Left kidney (tissue), 2 donors: ENCODE measurements around the gene BCL6B. TPM values are rescaled to one million over a fixed set of nuclear protein-coding genes. Genes with fewer than 3 reads are reported as not detected.

ENCODE experiments used
- DNase-seq: peaks from one replicate; pipeline ENCODE4 v3.0.0-alpha.2; 2013
- polyA plus RNA-seq: library from polyadenylated mRNA; unstranded; fragments of 120-200 nt; gene quantifications from one replicate; pipeline ENCODE4 v1.2.1, GENCODE V29; 2013; ENCODE audit not compliant: insufficient read length

The BCL6B gene
- polyA plus RNA-seq, 1 donor, result 21.8 TPM

DNA sequence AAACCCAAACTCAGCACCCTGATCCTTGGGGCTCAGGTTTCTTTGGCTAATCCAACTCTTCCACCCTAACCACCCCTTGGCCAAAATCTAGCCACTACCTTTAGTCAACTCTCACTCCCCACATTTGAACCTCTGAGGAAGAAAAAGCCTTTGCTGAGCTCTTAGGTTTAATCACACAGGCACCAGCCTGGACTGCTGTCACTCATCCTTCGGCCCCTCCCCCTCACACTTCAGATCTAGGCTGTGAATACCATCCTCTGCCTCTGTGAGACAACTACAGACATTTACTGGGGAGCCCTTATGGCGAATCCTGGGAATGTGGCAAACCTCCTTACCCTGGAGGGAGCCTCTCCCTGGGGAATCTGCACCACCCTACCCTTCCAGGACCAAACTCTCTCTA, 15.7 kb upstream of the BCL6B start:
- DNase-seq, result no peak

DNA sequence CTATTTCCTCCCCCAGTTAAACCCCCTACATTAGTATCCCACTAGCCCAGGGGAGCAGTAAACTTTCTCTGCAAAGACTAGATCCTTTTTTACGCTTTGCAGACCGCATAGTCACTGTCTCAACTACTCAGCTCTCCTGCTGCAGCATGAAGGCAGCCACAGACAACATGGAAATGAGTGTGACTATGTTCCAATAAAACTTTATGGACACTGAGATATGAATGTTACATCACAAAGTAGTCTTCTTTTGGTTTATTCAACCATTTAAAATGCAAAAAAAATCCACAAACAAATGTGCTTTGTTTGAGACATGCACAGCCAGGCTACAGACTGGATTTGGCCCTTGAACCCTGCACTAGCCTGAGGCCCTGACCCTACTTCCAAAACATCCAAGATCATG, 12.3 kb upstream of the BCL6B start:
- DNase-seq, result no peak

DNA sequence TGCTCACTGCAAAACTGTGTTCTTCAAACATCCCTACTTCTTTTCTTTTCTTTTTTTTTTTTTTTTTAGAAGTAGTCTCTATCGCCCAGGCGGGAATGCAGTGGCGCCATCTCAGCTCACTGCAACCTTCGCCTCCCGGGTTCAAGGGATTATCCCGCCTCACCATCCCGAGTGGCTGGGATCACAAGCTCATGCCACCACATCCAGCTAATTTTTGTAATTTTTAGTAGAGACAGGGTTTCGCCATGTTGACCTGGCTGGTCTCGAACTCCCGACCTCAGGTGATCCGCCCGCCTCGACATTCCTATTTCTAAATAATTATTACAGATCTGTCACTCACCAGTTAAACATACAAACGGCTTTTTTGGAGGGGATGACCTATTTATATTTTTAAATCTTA, 11.4 kb upstream of the BCL6B start:
- DNase-seq, result no peak

DNA sequence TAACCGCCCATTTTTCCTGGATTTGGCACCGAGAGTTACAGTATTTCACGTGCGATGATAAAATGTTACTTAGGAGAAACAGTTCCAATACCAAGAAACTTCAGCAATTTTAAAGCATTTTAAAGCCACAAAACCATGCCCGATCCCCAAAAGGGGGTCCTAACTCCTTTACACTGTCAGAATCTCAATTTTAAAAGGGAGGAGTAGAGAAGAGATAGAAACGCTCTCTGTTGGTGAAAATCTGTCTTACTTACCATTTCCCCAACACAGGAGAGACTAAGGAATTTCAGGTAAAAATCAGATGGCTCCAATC, 11.0 kb upstream of the BCL6B start:
- no peak for DNase-seq

DNA sequence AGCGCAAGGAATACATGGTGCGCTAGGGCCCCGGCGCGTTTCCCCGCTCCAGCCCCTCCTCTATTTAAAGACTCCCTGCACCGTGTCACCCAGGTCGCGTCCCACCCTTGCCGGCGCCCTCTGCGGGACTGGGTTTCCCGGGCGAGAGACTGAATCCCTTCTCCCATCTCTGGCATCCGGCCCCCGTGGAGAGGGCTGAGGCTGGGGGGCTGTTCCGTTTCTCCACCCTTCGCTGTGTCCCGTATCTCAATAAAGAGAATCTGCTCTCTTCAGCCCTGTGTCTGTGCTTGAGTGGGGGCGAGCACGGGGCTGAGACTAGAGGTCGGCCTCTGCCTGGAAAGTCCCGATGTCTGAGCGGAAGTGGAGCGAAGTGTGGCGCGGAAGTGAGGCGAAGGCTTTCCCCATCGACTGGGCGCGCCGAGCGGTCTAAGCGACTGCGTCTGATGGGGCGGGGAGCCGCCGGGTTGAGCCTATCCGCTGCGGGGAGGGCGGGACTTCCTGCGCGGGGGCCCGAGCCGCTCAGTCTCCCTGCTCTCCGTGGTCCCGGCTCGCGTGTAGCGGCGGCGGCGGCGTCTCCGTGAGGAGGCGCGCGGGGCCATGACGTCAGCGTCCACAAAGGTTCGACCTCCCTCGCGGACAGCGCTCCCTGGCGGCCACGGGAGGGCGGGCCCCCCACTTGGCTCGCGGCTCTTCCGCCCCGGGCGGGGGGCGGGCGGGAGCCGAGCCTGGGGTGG, 8.4 kb upstream of the BCL6B start:
- DNase-seq, result peak; percentile 92

DNA sequence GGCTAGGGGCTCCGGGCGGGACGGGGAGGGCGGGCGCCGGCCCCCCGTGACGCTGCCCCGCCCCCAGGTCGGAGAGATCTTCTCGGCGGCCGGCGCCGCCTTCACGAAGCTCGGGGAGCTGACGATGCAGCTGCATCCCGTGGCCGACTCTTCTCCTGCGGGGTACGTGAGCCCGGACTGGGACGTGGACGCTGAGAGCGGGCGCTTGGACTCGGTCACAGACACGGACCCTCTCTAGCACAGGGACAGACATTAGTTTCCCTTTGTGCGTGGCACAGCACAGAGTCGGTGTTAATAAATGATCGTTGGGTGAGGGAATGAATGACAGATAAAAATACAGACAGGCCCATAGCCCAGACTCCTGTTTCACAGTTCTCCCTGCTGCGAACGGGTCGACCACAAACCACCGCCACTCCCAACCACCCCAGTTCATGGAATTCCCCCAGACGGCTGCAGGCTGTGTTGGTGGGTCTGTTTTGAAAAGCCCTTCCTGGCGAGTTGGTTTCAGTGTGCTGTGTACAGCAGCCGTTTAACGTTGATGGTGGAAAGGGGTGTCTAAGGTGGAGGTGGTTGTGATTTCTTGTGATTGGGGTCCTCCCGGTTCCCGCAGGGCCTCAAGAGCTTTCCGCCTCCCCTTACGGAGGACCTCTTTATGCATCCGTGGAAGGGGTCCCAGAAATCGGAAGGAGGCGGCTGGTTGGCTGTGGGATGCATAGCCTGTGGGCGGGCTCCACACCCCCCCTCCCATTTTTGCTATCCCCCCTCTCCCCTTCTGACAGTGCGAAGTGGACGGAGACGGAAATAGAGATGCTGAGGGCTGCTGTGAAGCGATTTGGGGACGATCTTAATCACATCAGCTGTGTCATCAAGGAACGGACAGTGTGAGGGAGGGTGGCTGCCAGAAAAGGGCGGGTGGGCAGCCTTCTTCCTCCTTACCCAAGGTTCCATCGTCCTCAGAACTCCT, 7.6 kb upstream of the BCL6B start:
- DNase-seq, result no peak

DNA sequence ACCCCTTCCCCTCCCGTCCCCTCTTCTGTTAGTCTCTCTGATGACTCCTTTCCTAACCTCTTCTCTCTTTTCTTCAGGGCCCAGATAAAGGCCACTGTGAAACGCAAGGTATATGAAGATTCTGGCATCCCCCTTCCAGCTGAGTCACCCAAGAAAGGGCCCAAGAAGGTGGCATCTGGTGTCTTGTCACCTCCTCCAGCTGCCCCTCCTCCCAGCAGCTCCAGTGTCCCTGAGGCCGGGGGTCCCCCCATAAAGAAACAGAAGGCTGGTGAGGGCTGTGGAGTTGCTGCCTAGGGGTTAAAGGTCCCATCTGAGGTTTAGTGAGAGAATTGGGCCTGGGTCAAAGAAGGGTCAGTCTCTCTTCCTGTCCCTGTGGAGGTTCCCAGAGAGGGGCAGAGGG, 6.4 kb upstream of the BCL6B start:
- DNase-seq, result no peak

DNA sequence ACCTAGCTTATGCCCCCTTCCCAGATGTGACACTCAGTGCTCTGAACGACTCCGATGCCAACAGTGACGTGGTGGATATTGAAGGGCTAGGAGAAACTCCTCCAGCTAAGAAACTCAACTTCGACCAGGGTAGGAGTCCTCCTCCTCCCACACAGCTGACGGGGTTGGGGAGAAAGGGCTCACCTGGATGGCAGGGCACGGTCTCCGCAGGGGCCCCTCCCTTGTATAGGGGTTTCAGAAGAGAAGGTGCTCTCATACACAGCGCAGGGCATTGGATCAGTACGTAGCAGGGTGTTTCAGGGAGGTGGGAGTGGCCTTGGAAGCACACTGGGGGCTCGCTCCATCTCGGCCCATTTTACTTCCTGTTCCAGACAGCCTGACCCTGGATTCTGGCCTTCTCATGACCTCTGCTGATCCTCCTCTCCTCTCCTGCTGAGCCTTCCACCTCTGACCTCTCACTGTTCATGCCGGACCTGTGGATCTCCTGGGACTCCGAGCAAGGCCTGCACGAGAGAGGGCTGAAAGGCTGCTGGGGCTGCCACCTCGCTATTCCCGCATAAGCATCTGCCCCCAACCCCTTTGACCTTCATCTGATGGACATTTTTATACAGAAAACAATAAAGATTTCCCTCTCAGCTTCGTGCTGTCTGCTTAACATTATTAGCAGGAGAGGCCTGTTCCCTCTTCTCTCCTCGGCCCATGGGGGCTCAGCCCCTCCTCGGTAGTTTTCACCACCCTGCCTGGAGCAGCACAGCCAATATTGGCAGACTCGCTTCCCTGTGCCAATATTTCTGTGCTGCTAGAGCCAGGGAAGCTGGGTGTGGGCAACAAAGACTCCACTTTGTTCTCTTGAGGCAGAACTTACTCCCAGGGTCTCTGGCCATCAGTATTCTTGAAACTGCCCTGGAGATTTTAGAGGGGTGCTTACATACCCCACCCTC, 5.7 kb upstream of the BCL6B start:
- no peak for DNase-seq

DNA sequence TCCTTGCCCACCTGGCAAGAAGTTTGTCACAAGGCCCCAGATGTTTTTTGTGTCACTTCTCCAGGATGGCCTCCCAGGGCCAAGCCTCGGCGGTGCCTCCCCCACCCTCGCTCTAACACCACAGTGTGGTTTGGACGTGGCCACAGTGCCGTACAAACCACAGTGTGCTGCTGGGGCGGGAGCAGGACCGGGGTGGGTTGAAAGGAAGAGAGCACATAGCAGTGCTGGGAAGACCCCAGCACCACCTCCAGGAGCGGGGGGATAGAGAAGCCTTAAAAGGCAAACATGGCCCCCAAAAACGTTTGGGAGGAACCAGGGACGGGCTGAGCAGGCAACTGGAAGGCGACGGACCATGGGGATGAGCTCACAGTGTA, 5.0 kb upstream of the BCL6B start:
- no peak for DNase-seq

DNA sequence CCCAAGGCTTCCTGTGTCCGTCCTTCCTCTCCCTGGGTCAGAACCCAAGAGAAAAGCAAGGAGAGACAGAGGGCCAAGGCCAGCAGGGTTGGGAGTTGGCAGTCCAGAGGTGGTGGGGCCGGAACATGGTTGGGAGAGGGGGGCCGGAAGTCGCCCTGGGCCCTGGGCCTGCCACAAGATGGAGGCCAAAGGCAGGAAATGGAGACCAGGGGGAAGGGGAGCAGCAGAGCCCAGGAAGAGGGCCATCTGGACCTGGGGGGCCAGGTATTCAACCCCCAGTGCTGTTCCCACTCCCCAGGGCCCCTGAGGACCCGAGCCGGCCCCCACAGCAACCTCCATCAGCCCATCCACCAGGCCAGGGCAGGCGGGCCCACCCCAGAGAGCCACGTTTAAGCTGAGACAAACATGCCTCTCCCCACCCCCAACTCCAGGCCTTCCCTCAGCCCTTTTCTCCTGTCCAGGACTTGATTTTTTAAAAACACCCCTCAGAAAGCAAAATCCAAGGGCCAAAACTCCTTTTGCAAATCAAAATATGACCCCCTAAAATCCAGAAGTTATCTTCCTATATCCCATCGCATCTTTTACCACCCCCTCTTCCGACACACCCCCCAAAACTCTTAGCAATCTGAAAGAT, 4.4 kb upstream of the BCL6B start:
- no peak for DNase-seq

DNA sequence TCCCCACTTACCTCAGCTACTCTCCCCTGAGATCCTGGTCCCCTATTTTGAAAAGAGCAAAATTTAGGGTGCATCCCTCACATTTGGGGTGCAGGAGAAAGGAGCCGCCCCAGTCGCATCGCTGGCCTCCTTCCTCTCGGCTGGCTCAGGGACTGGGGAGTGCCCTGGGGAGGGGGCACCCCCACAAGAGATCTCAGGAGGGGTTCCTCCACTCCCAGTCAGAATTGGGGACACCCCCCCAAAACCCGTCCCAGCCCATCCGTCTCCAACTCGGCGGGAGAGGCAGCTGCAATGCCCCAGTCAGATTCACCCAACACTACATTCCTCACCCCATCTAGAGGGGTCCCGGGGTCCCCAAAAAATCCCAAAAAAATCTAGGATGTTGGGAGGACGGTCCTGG, 3.5 kb upstream of the BCL6B start:
- DNase-seq, result no peak

DNA sequence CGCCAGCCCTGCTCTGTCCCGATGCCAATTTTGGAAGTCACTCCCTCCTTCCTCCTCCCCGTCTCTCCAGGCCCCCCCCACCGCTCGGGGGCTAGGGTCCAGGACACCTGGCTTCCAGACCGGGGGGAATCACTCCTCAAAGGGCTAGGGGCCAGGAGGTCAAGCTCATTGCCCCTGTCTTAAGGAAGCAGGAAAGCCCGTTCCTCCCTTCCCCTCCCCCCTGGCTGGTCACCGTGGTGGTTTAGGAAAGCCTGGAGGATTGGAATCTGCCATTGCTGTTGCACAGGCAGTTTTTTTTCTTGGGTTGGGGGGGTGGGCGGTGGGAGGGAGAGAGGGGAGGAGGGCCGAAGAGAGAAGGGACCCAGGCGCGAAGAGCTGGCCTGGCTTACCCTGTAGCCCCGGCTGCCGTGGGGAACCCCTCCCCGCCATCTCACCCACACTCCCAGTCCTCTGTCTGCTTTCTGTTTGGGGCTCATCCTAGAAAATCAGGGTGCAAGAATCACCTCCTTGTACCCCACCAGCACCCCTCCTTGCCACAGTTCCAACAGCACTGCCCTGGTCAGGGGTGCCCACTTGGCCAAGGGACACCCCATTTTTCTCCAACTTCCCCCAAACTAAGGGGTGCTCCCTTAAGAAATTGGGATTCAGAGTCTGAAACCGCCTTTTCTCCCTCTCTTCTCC, 2.9 kb upstream of the BCL6B start:
- DNase-seq, result no peak

DNA sequence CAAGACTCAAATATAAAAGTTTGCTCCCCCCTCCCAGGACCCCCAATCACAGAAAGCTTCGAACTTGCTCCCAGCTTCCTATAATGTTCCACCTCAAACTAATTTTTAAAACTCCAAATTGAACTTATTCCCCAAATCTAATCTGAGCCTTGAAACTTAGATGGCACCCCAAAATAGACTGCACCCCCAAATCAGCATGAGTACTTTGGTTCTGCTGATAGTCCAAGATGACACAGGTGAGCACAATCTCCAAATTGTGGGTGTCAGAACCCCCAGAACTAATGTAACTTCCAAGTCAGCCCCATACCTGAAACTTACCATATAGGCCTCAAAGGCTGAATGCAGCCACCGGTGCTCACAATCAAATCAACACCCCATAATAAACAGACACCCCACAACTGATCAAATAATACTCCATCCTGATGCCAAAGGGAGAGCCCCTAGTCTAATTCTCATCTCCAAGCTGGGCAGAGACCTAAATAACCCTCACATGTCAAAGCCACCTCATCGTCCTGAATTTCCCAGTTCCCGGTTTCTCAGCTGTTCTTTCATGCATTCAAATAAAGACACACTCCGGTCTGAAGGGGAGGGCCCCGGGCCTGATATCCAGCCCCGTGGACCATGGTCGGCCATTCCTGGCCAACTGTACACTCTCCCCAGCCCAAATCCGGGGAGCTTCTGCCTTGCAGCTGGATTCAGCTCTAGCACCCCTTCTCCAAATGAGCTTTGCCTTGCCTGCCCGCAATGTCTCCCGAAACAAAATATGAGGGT, 1.8 kb upstream of the BCL6B start:
- no peak for DNase-seq

DNA sequence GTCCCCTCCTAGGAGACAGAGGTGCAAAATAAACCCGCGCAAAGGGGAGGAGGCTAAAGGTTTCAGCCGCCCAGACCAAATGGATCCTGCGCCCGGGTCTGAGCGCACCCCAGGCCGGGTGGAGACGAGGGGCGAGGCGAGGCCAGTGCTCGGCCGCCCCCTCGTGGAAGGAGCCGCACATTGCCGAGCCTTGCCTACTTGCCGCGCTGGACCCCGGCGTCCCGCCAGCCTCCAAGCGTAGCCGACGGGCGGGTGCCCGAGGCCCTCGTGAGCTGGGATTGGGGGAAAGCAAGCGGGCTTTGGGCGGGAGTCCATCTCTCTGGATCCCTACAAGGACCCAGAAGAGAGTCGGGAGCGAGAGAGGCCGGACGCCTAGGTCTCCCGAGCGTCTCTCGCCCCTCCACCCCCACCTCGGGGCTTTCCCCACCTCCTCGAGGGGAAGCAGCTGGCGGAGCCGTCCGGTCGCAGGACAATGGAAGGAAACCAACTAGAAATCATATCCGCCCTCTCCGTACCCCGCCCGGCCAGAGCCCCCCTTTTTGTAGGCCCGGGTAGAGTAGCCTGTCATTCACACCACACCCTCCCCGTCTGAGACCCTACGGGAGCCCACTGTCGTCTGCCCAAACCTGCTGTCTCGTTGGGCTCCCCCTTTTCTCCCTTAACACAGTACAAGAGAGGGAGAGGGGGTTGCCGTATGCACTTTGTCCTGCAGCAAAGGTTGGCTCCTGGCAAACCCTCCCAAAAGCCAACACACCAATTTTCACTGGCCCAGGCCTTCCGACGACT, 664 bp upstream of the BCL6B start:
- no peak for DNase-seq

DNA sequence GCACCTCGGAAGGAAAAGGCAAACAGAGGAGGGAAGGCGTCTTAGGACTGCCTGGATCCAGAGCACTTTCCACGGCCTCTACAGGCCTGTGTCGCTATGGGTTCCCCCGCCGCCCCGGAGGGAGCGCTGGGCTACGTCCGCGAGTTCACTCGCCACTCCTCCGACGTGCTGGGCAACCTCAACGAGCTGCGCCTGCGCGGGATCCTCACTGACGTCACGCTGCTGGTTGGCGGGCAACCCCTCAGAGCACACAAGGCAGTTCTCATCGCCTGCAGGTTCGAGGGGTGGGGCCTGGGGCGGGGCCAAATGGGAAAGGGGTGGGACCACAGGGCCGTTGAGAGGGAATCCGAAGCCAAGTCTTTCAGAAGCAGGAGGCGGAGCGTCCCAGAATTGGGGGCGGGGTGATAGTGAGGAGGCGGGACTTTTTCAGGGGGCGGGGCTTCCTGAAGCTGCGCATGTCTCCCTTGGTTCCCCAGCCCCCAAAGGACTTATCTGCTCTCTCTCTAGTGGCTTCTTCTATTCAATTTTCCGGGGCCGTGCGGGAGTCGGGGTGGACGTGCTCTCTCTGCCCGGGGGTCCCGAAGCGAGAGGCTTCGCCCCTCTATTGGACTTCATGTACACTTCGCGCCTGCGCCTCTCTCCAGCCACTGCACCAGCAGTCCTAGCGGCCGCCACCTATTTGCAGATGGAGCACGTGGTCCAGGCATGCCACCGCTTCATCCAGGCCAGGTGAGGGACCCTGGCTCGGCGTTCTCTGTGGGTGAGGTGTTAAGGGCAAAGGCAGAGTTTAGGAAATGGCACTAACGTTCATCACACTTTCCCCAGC, 939 bp downstream of the BCL6B start:
- DNase-seq, result no peak

DNA sequence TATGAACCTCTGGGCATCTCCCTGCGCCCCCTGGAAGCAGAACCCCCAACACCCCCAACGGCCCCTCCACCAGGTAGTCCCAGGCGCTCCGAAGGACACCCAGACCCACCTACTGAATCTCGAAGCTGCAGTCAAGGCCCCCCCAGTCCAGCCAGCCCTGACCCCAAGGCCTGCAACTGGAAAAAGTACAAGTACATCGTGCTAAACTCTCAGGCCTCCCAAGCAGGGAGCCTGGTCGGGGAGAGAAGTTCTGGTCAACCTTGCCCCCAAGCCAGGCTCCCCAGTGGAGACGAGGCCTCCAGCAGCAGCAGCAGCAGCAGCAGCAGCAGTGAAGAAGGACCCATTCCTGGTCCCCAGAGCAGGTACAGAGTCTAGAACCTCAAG, 1.5 kb downstream of the BCL6B start:
- no peak for DNase-seq

DNA sequence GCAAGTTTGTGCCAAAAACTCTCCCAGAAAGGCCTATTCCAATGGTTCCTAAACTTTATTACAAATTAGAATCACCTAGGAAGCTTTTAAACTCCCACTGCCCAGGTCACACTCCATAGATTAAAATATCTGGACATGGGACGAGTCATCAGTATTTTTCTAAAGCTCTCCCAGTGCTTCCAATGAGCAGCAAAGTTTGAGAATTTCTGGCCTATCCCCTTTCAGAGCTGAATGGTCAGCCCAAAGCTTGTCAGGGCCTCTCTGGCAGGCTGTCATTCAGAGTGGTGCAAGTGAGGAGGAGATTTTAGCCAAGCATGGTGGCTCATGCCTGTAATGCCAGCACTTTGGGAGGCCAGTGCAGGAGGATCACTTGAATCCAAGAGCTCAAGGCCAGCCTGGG, 2.4 kb downstream of the BCL6B start:
- no peak for DNase-seq

DNA sequence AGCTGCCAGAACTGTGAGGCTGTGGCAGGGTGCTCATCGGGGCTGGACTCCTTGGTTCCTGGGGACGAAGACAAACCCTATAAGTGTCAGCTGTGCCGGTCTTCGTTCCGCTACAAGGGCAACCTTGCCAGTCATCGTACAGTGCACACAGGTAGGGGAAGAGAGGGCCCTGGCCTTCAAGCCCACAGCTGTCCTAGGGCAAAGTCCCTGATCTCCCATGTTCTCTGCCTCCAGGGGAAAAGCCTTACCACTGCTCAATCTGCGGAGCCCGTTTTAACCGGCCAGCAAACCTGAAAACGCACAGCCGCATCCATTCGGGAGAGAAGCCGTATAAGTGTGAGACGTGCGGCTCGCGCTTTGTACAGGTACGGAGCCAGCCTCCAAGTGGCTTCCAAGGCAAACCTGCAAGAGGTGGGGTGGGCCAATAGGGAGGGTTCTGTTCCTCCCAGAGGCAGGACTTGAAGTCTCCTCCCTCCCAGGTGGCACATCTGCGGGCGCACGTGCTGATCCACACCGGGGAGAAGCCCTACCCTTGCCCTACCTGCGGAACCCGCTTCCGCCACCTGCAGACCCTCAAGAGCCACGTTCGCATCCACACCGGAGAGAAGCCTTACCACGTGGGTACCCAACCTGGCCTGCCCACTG, 3.7 kb downstream of the BCL6B start:
- DNase-seq, result no peak
